Esophagus mucosa (tissue), 1 donor: ENCODE measurements around the gene DOCK7. TPM values are rescaled to one million over a fixed set of nuclear protein-coding genes. Genes with fewer than 3 reads are reported as not detected.
"Not testable (repeated sequence)": the region's sequence is repeated elsewhere in the genome, so short reads cannot be mapped to it uniquely, and the experiment has no call there.

Experiments
- ATAC-seq: fragments of 200-7000 bp; cut with Tn5 transposase; one replicate; pipeline ENCODE4 v1.9.1; 2020
- total RNA-seq: library from RNA; stranded (reverse); gene quantifications from one replicate; pipeline ENCODE4 v1.2.4, GENCODE V29; 2023
- donor health status: DM: yes; HTN: yes; CAD: no.

Gene DOCK7
- total RNA-seq, 1 donor from 2014 or later: 15.6 TPM

- ATAC-seq: not testable (repeated sequence)
These were observed 6.3 kb upstream of the DOCK7 start for GRCh38 chr1:62694479-62694878.

GRCh38 chr1:62693123-62693522 is 4.9 kb upstream of the DOCK7 start:
- no peak for ATAC-seq

- ATAC-seq: no peak
These were observed 3.1 kb upstream of the DOCK7 start for GRCh38 chr1:62691062-62691844.

GRCh38 chr1:62689524-62689923 is 1.3 kb upstream of the DOCK7 start:
- ATAC-seq: peak; percentile 71

GRCh38 chr1:62688687-62689085 is 500 bp upstream of the DOCK7 start:
- no peak for ATAC-seq

GRCh38 chr1:62687421-62687902 is 724 bp downstream of the DOCK7 start:
- peak; percentile 33 for ATAC-seq

GRCh38 chr1:62686822-62687221 is 1.4 kb downstream of the DOCK7 start:
- no peak for ATAC-seq

GRCh38 chr1:62685431-62685859 is 2.7 kb downstream of the DOCK7 start:
- no peak for ATAC-seq

GRCh38 chr1:62682531-62682930 is 5.7 kb downstream of the DOCK7 start:
- ATAC-seq: no peak

GRCh38 chr1:62680992-62681391 is 7.2 kb downstream of the DOCK7 start:
- not testable (repeated sequence) for ATAC-seq

- not testable (repeated sequence) for ATAC-seq
These were observed 10.4 kb downstream of the DOCK7 start for GRCh38 chr1:62677822-62678221.

- no peak for ATAC-seq
These were observed 11.4 kb downstream of the DOCK7 start for GRCh38 chr1:62676611-62677356.

GRCh38 chr1:62673629-62674028 is 14.6 kb downstream of the DOCK7 start:
- no peak for ATAC-seq

GRCh38 chr1:62672029-62672428 is 16.2 kb downstream of the DOCK7 start:
- no peak for ATAC-seq

GRCh38 chr1:62654744-62655143 is 33.4 kb downstream of the DOCK7 start:
- no peak for ATAC-seq

GRCh38 chr1:62652387-62652786 is 35.8 kb downstream of the DOCK7 start:
- ATAC-seq: no peak

GRCh38 chr1:62643283-62643682 is 44.9 kb downstream of the DOCK7 start:
- no peak for ATAC-seq

- ATAC-seq: no peak
These were observed 50.6 kb downstream of the DOCK7 start for GRCh38 chr1:62637392-62638105.

- no peak for ATAC-seq
These were observed 59.7 kb downstream of the DOCK7 start for GRCh38 chr1:62628506-62628905.

GRCh38 chr1:62625415-62625814 is 62.8 kb downstream of the DOCK7 start:
- ATAC-seq: no peak

GRCh38 chr1:62621907-62622306 is 66.3 kb downstream of the DOCK7 start:
- ATAC-seq: peak; percentile 86

GRCh38 chr1:62613890-62614289 is 74.3 kb downstream of the DOCK7 start:
- ATAC-seq: no peak

- ATAC-seq: no peak
These were observed 74.9 kb downstream of the DOCK7 start for GRCh38 chr1:62613325-62613727.
